ENCODE results near the gene GJB3.
A peak's percentile ranks its signal among the peaks of the same experiment; 100 is the strongest.

Gene GJB3

DNA sequence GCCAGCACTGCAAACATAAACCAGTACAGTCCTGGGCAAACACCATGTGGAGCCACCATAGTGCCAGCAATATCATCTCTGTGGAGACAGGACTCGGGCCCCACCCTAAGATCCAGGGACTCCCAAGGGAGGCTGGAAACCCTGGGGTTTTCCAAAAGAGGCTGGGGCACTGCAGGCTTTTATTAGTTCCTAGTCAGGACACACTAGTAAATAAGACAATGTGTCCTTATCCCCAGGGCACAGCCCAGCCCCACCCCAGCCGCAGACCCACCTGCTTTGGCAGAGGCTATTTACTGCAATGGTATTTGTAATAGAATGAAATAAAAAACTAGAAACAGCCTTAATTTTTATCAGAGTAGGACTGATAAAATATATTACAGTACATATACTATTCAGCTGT, 486 bp upstream of the GJB3 start:
- Histone ChIP-seq H3K27ac (peak overlapping the region in 13 of 21 experiments; percentile 82 to 99 (median 95)), H3K4me3 (peak overlapping the region in 4 of 7 experiments; percentile 31 to 77 (median 40))

DNA sequence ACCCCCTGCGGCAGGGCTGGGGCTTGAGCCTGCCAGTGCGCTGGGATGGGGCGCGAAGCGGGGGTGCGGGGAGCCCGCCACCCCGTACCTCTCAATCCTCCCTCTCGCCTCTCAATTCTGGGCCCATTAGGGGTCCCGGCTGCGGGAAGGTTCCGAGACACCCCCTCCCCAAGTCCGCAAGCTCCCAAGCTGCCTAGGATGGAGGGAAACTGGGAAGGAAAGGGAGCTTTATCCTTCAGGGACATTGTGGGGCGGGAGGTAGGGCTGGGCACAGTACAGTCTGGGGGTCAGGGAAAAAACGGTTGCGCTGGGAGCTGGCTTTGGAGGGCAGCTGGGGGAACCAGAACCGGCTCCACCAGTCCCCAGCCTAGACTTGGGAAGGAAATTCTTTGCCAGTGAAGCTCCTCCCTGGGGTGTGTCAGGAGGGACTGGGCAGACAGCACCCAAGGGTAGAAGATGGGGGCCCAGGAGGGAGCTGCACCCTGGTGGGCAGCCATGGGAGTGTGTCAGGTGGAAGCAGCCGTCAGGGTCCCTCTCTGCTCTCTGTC, 904 bp downstream of the GJB3 start:
- H3K27ac ChIP-seq, result peak overlapping the region; percentile 82 to 99 (median 92)

DNA sequence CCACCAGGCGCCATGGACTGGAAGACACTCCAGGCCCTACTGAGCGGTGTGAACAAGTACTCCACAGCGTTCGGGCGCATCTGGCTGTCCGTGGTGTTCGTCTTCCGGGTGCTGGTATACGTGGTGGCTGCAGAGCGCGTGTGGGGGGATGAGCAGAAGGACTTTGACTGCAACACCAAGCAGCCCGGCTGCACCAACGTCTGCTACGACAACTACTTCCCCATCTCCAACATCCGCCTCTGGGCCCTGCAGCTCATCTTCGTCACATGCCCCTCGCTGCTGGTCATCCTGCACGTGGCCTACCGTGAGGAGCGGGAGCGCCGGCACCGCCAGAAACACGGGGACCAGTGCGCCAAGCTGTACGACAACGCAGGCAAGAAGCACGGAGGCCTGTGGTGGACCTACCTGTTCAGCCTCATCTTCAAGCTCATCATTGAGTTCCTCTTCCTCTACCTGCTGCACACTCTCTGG, 3.8 kb downstream of the GJB3 start:
- peak overlapping the region in 1 of 21 experiments; percentile 73 for H3K27ac ChIP-seq
- no peak overlapping the region for H3K4me3 ChIP-seq

More for the DNA sequence above, 904 bp downstream of the GJB3 start:
- H3K4me3 ChIP-seq, result peak overlapping the region; percentile 31 to 77 (median 46)

GRCh38 chr1:34785231-34785874, 4.3 kb downstream of the GJB3 start:
- H3K4me3 ChIP-seq, result no peak overlapping the region
- no peak overlapping the region for H3K27ac ChIP-seq

GRCh38 chr1:34785875-34786470, 5.0 kb downstream of the GJB3 start:
- Histone ChIP-seq H3K27ac (no peak overlapping the region), H3K4me3 (no peak overlapping the region)

DNA sequence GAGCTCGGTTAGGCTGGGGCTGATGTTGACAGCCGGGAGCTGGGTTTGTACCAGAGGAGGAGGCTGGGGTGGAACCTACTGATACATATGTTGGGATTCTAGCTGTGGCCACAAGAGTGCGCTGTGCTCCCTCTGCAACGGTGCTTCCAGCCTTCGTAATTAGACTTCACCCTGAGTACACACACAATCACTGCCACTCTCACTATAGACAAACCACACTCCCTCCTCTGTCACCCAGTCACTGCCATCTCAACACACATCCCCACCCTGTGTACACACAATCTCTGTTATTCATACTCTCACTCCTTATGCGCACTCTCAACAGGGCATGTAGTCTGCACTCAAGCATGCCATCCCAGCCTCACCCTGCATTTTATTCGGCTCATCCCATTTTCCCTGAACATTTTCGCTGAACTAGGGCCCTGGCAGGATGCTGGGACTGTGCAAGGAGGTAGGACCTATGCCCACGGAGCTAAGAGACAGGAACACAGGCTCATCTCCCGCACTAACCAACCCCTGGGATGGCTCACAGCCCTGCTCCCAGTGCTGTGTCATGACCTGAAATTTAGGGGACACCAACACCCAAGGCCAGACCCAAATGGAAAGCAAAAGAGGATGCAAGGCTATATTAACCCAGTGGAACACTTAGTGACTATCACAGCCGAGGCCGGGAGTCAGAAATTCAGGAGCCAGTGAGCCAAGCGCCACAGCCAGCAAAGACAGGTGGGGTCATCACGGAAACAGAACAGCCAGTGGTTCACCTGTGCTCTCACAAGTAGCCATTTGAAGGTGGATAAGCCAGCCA, 5.7 kb downstream of the GJB3 start:
- H3K4me3 ChIP-seq, result no peak overlapping the region
- peak overlapping the region in 1 of 21 experiments; percentile 0 for H3K27ac ChIP-seq

- Histone ChIP-seq H3K27ac (peak overlapping the region in 1 of 21 experiments; percentile 0), H3K4me3 (no peak overlapping the region)
Observed at GRCh38 chr1:34787461-34788420, 6.7 kb downstream of the GJB3 start.

DNA sequence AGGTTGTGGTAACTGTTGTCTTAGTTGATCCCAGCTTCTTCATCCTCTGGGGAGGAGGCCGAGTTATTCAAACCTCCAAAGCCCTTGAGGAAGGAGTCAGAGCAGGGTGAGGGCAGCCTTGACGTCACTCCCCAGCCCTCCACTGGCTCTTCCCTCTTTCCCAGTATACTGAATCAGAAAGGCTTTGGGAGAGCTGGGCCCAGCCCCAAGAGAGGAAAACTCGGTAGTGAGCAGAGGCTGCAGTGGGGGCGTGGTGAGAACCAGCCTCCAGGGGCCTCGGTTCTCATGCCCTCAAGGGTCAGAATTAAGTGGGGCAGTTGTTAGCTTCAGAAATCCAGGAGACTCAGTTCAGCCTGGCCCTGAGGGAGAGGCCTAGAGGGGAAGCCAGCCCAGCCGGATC, 10.0 kb downstream of the GJB3 start:
- H3K27ac ChIP-seq, result no peak overlapping the region

GRCh38 chr1:34792424-34792823, 11.4 kb downstream of the GJB3 start:
- peak overlapping the region in 2 of 7 experiments; percentile 25 to 38 for H3K4me3 ChIP-seq
- peak overlapping the region in 4 of 21 experiments; percentile 0 to 65 (median 36) for H3K27ac ChIP-seq

More for the DNA sequence above, 10.0 kb downstream of the GJB3 start:
- no peak overlapping the region for H3K4me3 ChIP-seq

- peak within 1 kb of the TSS in 9 of 21 experiments; percentile 0 to 65 (median 41) for H3K27ac ChIP-seq
Observed at GRCh38 chr1:34792868-34793727, 12.1 kb downstream of the GJB3 start, which contains the start of gene GJA4. GJA4 (plus strand) TSS chr1:34792999; CDS start chr1:34794214, 1,215 bp downstream.

GRCh38 chr1:34794001-34794789, 13.2 kb downstream of the GJB3 start:
- Histone ChIP-seq H3K4me3 (peak overlapping the region in 5 of 7 experiments; percentile 3 to 38 (median 8)), H3K27ac (no peak overlapping the region)

More at GRCh38 chr1:34792868-34793727, 12.1 kb downstream of the GJB3 start, which contains the start of gene GJA4:
- H3K4me3 ChIP-seq, result peak within 1 kb of the TSS; percentile 6 to 38 (median 25)

DNA sequence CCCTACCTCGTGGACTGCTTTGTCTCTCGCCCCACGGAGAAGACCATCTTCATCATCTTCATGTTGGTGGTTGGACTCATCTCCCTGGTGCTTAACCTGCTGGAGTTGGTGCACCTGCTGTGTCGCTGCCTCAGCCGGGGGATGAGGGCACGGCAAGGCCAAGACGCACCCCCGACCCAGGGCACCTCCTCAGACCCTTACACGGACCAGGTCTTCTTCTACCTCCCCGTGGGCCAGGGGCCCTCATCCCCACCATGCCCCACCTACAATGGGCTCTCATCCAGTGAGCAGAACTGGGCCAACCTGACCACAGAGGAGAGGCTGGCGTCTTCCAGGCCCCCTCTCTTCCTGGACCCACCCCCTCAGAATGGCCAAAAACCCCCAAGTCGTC, 13.8 kb downstream of the GJB3 start:
- H3K4me3 ChIP-seq, result peak overlapping the region in 2 of 7 experiments; percentile 3 to 8
- no peak overlapping the region for H3K27ac ChIP-seq

DNA sequence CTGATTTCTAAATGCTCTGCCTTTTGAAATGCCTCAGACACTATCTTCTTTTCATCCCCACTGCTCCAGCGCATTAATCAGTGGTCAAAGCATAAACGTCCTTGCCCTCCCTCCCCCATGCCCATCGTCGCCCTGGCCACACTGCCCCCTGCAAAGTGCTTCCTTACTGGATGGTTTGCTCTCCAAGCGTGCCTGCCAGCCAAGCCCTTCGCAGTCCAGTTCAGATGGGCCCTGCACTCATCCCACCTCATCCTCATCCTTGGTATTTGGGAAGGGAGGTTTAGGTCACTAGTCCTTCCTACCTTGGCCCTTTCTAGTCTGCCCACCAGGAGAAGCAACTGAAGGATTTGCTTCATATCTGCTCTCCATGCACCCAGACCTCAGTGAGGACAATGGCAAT, 14.9 kb downstream of the GJB3 start:
- peak overlapping the region in 1 of 7 experiments; percentile 15 for H3K4me3 ChIP-seq
- no peak overlapping the region for H3K27ac ChIP-seq

GRCh38 chr1:34796990-34797389, 16.0 kb downstream of the GJB3 start:
- Histone ChIP-seq H3K27ac (no peak overlapping the region), H3K4me3 (no peak overlapping the region)

DNA sequence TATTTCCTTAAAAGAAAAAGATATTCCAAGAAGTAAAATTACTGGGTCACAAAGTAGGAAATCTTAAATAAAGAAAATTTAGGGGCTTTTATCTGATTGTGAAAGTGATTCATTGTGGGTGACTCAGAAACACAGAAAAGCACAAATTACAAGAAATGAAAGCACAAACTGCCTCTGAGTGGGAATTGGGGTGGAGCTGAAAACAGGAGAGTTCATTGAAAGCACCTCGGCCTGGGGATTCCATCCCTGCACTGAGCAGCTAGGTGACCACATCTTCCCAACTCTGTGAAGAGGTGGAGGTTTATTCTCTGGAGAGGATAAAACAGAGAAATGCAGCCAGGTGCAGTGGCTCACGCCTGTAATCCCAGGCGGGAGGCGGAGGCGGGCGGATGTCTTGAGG, 19.2 kb downstream of the GJB3 start:
- Histone ChIP-seq H3K27ac (no peak overlapping the region), H3K4me3 (no peak overlapping the region)

GRCh38 chr1:34803770-34804169, 22.8 kb downstream of the GJB3 start:
- Histone ChIP-seq H3K27ac (no peak overlapping the region), H3K4me3 (no peak overlapping the region)

- Histone ChIP-seq H3K27ac (no peak overlapping the region), H3K4me3 (no peak overlapping the region)
Observed at GRCh38 chr1:34806396-34806795, 25.4 kb downstream of the GJB3 start.
